SK-N-SH treated with all-trans-retinoic acid at 6 μM for 48 hours (cell line): ENCODE results near the gene JPH3.

Experiments used
- ATAC-seq: fragments of 200-7000 bp; cut with Tn5 transposase; 3 replicates; pipeline ENCODE4 v1.9.1; 2020; ENCODE audit warnings: mild to moderate bottlenecking, moderate library complexity
- CREB5 ChIP-seq: fragments of 250-450 bp; sonication (Bioruptor Pico); IDR thresholded peaks from 2 replicates; pipeline ENCODE4 v1.5.1; 2020; ENCODE audit warnings: low read depth, mild to moderate bottlenecking, moderate library complexity
- CSDC2 ChIP-seq: fragments of 250-450 bp; sonication (Bioruptor Pico); IDR thresholded peaks from 2 replicates; pipeline ENCODE4 v1.5.0; 2020; ENCODE audit warnings: mild to moderate bottlenecking, moderate library complexity
- GLIS3 ChIP-seq: fragments of 250-450 bp; sonication (Bioruptor Pico); IDR thresholded peaks from 2 replicates; pipeline ENCODE4 v1.5.0; 2020; ENCODE audit warnings: mild to moderate bottlenecking, moderate library complexity
- ISL1 ChIP-seq: fragments of 250-450 bp; sonication (Bioruptor Pico); IDR thresholded peaks from 2 replicates; pipeline ENCODE4 v2.1.2; 2022; ENCODE audit warnings: mild to moderate bottlenecking, moderate library complexity
- OSR1 ChIP-seq: fragments of 250-450 bp; sonication (Bioruptor Pico); IDR thresholded peaks from 2 replicates; pipeline ENCODE4 v1.8.0; 2022; ENCODE audit warnings: moderate library complexity, mild to moderate bottlenecking, inconsistent platforms
- PATZ1 ChIP-seq: fragments of 250-450 bp; sonication (Bioruptor Pico); IDR thresholded peaks from 2 replicates; pipeline ENCODE4 v1.8.0; 2020; ENCODE audit warnings: mild to moderate bottlenecking, moderate library complexity, borderline replicate concordance
- POU6F1 ChIP-seq: fragments of 250-450 bp; sonication (Bioruptor Pico); IDR thresholded peaks from 2 replicates; pipeline ENCODE4 v1.8.0; 2021; ENCODE audit warnings: low read depth, mild to moderate bottlenecking, moderate library complexity, borderline replicate concordance
- PPARA ChIP-seq: fragments of 250-450 bp; sonication (Bioruptor Pico); IDR thresholded peaks from 2 replicates; pipeline ENCODE4 v1.5.0; 2020; ENCODE audit warnings: mild to moderate bottlenecking, borderline replicate concordance
- SNAI2 ChIP-seq: fragments of 250-450 bp; sonication (Bioruptor Pico); IDR thresholded peaks from 2 replicates; pipeline ENCODE4 v1.5.0; 2020; ENCODE audit warnings: mild to moderate bottlenecking, moderate library complexity
- TCF4 ChIP-seq: fragments of 250-450 bp; sonication (Bioruptor Pico); IDR thresholded peaks from 2 replicates; pipeline ENCODE4 v1.8.0; 2021; ENCODE audit warnings: mild to moderate bottlenecking, moderate library complexity, borderline replicate concordance
- TOX ChIP-seq: fragments of 250-450 bp; sonication (Bioruptor Pico); IDR thresholded peaks from 2 replicates; pipeline ENCODE4 v1.8.0; 2021; ENCODE audit warnings: mild to moderate bottlenecking, moderate library complexity, borderline replicate concordance
- TSHZ2 ChIP-seq: fragments of 250-450 bp; sonication (Bioruptor Pico); IDR thresholded peaks from 2 replicates; pipeline ENCODE4 v1.5.0; 2020; ENCODE audit warnings: mild to moderate bottlenecking, moderate library complexity

JPH3 gene

GRCh38 chr16:87703071-87703470 lies 100.8 kb downstream of the JPH3 start:
- no peak for ATAC-seq

GRCh38 chr16:87703835-87704375 lies 101.6 kb downstream of the JPH3 start:
- TF ChIP-seq GLIS3 (CRISPR knock-in tag) (no peak), CSDC2 (no peak), SNAI2 (CRISPR knock-in tag) (no peak)
- TF ChIP-seq, all 23 proteins: peak for 0
- no peak for ATAC-seq

More at GRCh38 chr16:87703071-87703470, 100.8 kb downstream of the JPH3 start:
- TF ChIP-seq POU6F1, result no peak

- no peak for TF ChIP-seq CREB5
- no peak for TF ChIP-seq SNAI2 (CRISPR knock-in tag)
- TF ChIP-seq, all 23 proteins: peak for 0
- no peak for ATAC-seq
Observed at GRCh38 chr16:87704754-87705353, 102.5 kb downstream of the JPH3 start.

- ATAC-seq, result no peak
Observed at GRCh38 chr16:87705771-87706277, 103.5 kb downstream of the JPH3 start.

More at GRCh38 chr16:87705771-87706277, 103.5 kb downstream of the JPH3 start:
- TF ChIP-seq OSR1 (CRISPR knock-in tag) (no peak), TSHZ2 (CRISPR knock-in tag) (no peak), PPARA (no peak), GLIS3 (CRISPR knock-in tag) (no peak), ISL1 (CRISPR knock-in tag) (no peak), PATZ1 (no peak), TOX (CRISPR knock-in tag) (no peak), TCF4 (CRISPR knock-in tag) (no peak), CREB5 (no peak), CSDC2 (no peak)
